Gastroesophageal sphincter (tissue), 3 donors: Measurements from ENCODE around the gene TCEAL8.

ENCODE experiments used
- EP300 ChIP-seq: sonication (generic); formaldehyde crosslinking; IDR thresholded peaks from one replicate; pipeline ENCODE4 v1.6.1; 2017; ENCODE audit warnings: antibody characterized with exemption, mild to moderate bottlenecking
- POLR2A ChIP-seq, 2 donors: fragments of 450-650 bp; IDR thresholded peaks; one replicate each; pipeline ENCODE4 v1.6.1; 2017; ENCODE audit warnings: antibody characterized with exemption in 2 of 2, mild to moderate bottlenecking in 2 of 2, moderate library complexity in 1 of 2
- POLR2AphosphoS5 ChIP-seq: sonication (generic); formaldehyde crosslinking; IDR thresholded peaks from one replicate; pipeline ENCODE4 v1.6.1; 2017; ENCODE audit warnings: antibody characterized with exemption
- TF ChIP-seq, protein P1 (sequence below), 4 experiments: fragments of 200-600 bp in 2 of 4; fragments of 450-650 bp in 2 of 4; sonication (generic) in 1 of 4; IDR thresholded peaks; one replicate each; pipeline ENCODE4 v1.5.1; 2017 to 2019; ENCODE audit warnings: antibody characterized with exemption in 4 of 4, mild to moderate bottlenecking in 2 of 4, moderate library complexity in 2 of 4

DNA sequence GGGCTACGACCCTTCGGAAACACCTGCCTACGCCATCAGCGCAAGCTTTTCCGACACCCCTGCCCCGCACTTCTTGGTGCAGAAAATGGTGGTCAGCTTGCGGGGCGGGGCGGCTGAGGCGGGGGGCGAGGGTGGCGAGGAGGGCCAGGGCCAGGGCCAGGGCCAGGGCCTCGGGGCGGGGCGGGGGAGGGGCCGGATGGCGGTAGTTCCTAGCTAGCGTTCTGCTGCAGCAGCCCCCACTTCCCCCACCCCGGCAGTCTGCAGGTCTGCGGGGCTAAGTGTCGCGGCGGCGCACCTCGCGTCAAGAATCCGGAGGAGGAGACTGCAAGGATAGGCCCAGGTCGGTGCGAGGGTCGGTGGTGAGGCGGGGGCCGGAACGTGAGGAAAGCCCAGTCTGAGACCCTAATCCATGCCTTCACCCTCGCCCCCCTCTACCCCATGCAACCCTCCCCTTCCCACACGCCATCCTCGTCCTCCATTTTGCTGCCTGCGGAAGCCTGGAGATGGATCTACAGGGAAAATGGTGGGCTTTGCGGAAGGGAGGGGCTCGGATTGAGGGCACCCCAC is 39.4 kb downstream of the TCEAL8 start:
- TF ChIP-seq, protein P1, sequence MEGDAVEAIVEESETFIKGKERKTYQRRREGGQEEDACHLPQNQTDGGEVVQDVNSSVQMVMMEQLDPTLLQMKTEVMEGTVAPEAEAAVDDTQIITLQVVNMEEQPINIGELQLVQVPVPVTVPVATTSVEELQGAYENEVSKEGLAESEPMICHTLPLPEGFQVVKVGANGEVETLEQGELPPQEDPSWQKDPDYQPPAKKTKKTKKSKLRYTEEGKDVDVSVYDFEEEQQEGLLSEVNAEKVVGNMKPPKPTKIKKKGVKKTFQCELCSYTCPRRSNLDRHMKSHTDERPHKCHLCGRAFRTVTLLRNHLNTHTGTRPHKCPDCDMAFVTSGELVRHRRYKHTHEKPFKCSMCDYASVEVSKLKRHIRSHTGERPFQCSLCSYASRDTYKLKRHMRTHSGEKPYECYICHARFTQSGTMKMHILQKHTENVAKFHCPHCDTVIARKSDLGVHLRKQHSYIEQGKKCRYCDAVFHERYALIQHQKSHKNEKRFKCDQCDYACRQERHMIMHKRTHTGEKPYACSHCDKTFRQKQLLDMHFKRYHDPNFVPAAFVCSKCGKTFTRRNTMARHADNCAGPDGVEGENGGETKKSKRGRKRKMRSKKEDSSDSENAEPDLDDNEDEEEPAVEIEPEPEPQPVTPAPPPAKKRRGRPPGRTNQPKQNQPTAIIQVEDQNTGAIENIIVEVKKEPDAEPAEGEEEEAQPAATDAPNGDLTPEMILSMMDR (IDR thresholded peaks at IDR 0.05), result no peak
- TF ChIP-seq POLR2AphosphoS5 (no peak), POLR2A (IDR thresholded peaks at IDR 0.05) (no peak), EP300 (no peak)
